BJ (cell line): ENCODE data around the gene RABAC1. TPM values are rescaled to one million over a fixed set of nuclear protein-coding genes. Genes with fewer than 3 reads are reported as not detected.

Experiments used
- CTCF ChIA-PET: fragments of 350-600 bp; formaldehyde crosslinking; extraction: SDS; loops from one replicate; lab custom pipeline; 2021; ENCODE audit warnings: antibody characterized with exemption, inconsistent platforms; lab: Yijun Ruan, JAX
- POLR2A ChIA-PET: fragments of 300-600 bp; sonication (Branson Sonifier 250); formaldehyde crosslinking; extraction: SDS; loops from one replicate; lab custom pipeline; 2021; ENCODE audit warnings: antibody characterized with exemption; lab: Charles Lee
- DNase-seq: peaks from one replicate; pipeline ENCODE4 v3.0.0-alpha.2; 2011; ENCODE audit warnings: low read depth
- H3K27me3 ChIP-seq: 2 replicates; pipeline ENCODE4 v1.6.0; 2011; ENCODE audit warnings: low read length; ENCODE audit not compliant: control insufficient read depth, insufficient read depth
- H3K36me3 ChIP-seq: 2 replicates; pipeline ENCODE4 v1.5.1; 2011; ENCODE audit warnings: low read length; ENCODE audit not compliant: control insufficient read depth, insufficient read depth
- H3K4me3 ChIP-seq: 2 replicates; pipeline ENCODE4 v1.5.1; 2011; ENCODE audit warnings: low read depth, mild to moderate bottlenecking, control low read depth, low read length
- polyA plus RNA-seq: library from polyadenylated mRNA; depleted of rRNA; stranded (reverse); fragments of >200 nt; gene quantifications from 2 replicates; pipeline ENCODE4 v1.2.3, GENCODE V29; 2011
- TF ChIP-seq, protein P1 (sequence below): IDR thresholded peaks from 2 replicates; pipeline ENCODE4 v1.5.1; 2011; ENCODE audit warnings: low read depth, mild to moderate bottlenecking, control low read depth, inconsistent platforms, low read length, moderate library complexity; ENCODE audit not compliant: insufficient read depth

RABAC1 gene
- polyA plus RNA-seq, 1 experiment = 361 TPM

DNA sequence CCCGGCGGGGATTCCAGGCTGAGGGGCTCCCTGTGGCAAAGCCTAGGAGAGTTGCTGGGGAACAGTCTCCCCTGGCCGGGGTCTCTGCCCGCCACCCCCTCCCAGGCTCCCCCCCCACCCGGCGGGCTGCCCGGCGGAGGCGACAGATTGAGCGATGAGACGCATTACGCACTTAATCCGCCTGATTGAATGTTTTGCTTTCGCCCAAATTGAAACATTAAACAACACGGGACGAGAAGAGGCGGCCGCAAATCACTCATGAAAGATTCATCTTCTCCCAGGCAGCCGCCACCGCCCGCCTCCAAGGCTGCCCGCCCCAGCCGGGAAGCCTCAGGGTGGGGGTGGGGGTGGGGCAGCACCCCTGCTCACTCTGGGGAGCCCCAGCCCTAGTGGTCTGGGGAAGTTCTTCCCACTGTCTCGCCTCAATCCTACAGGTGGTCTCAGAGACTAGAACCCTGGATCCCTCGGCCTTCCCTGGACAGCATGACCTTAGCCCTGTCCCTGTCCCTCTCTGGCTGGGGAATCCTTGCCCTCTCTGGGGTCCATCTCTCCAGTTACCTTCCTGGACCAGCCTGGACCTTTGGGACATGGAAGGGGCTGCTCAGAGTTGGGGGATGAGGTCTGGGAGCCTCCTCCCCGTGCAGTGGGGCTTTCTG lies 23.2 kb downstream of the RABAC1 start:
- POLR2A ChIA-PET = no interaction called here
- TF ChIP-seq, protein P1, sequence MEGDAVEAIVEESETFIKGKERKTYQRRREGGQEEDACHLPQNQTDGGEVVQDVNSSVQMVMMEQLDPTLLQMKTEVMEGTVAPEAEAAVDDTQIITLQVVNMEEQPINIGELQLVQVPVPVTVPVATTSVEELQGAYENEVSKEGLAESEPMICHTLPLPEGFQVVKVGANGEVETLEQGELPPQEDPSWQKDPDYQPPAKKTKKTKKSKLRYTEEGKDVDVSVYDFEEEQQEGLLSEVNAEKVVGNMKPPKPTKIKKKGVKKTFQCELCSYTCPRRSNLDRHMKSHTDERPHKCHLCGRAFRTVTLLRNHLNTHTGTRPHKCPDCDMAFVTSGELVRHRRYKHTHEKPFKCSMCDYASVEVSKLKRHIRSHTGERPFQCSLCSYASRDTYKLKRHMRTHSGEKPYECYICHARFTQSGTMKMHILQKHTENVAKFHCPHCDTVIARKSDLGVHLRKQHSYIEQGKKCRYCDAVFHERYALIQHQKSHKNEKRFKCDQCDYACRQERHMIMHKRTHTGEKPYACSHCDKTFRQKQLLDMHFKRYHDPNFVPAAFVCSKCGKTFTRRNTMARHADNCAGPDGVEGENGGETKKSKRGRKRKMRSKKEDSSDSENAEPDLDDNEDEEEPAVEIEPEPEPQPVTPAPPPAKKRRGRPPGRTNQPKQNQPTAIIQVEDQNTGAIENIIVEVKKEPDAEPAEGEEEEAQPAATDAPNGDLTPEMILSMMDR = no peak
- no peak overlapping the region for H3K4me3 ChIP-seq
- CTCF ChIA-PET = interaction anchor here (1.2 to 2.2 kb wide), 2 partner anchors 9 to 62 kb away, joined by 4 to 11 read pairs; no protein-coding TSS in a partner anchor
- peaks cover 26% of the 10 kb centered on the region for H3K27me3 ChIP-seq
- no peaks in the 10 kb centered on the region for H3K36me3 ChIP-seq
- DNase-seq = no peak

DNA sequence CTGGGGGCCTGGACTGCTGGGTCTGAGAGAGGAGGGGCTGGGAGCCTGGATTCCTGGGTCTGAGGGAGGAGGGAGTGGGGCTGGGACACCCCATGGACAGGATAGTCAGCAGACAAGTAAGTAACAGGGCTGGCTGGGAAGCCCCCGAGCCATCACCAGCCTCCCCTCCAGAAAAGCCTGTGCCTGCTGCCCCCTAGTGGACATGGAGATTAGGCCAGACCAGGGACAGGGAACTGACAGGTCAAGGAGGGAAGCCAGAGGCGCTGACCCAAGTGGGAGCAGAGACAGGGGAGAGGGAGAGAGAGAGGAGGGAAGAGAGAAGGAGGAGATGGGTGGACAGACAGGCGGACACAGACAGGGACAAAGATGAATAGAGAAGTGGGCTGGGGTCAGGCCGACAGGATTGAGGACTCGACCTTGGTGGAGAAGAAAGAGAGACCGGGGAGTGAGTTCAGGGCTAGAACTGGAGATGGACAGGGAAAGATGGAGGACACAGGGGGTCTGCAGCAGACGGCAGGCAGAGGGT lies 24.2 kb downstream of the RABAC1 start:
- POLR2A ChIA-PET = no interaction called here

DNA sequence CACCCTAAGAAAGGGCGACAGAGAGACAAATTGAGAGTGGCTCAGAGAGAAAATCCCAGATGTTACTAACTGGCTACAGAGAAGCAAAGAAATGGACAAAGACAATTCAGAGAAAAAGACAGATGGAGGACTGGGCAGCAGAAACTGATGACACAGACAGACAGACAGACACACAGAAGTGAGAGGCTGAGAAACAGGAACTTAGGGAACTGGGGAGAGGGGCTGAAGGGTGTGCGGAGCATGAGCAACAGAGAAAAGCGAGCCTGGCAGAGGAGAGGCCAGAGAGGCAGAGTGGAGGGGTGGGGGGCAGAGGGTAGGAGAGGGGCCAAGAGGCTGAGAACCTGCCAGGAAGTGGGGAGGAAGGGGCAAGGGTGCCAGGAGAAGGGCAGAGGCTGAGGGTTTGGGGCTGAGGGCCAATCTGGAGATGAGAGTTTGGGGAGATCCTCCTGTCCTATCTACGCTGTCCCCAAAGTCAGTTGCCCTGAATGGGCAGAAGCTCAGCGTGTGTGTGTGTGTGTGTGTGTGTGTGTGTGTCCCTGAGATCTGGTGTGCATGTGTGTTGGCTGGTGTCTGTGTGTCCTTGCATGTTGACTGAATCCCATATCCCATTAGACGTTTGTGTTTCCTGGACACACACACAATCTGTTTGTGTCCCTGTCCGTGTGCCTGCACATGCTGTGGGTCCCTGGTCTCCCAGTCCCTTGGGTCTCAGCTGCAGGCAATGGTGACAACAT lies 25.3 kb downstream of the RABAC1 start:
- CTCF ChIA-PET = interaction anchor here (0.7 to 1.3 kb wide), 11 partner anchors 9 to 435 kb away, joined by 3 to 6 read pairs (median 3); partner anchors contain the start of gene RPS19

More for the DNA sequence above, 24.2 kb downstream of the RABAC1 start:
- DNase-seq = no peak
- TF ChIP-seq, protein P1 = peak; percentile 92
- H3K4me3 ChIP-seq = no peak overlapping the region
- peaks cover 36% of the 10 kb centered on the region for H3K27me3 ChIP-seq
- no peaks in the 10 kb centered on the region for H3K36me3 ChIP-seq
- CTCF ChIA-PET = interaction anchor here (0.7 to 1.3 kb wide), 7 partner anchors 23 to 436 kb away, joined by 3 to 6 read pairs (median 4); partner anchors contain the start of gene RPS19

DNA sequence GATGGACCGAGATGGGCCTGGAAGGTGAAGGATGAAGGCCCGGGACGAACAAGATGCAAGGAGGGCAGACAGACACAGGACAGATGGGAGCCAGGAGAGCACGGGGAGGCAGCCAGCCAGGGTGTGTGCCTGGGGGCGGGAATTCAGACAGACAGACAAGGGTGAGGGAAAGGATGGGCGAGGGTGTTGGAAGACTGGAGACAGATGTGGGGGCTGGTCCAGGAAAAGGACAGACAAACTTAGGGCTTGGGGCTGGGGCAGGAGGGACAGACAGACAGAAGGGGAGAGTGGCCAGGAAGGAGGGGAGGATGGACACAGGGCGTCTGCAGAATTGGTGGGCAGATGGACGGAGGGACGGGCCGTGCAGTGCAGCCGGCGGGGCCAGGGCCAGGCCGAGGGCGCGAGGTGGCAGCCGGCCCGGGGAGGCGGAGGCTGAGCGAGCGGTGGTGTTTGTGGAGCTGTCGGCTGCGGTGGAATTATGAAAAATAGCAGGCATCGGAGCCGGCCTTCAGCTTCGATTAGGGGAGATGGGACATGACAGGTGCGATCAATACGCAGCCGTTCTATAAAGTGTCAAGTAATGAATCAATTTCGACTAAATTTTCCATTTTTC lies 26.3 kb downstream of the RABAC1 start:
- TF ChIP-seq, protein P1 = no peak
- POLR2A ChIA-PET = interaction anchor here (0.6 kb wide), 1 partner anchor 1698 kb away, joined by 5 read pairs; no protein-coding TSS in a partner anchor
- Histone ChIP-seq H3K4me3 (no peak overlapping the region), H3K27me3 (peaks cover 48% of the 10 kb centered on the region), H3K36me3 (no peaks in the 10 kb centered on the region)
- CTCF ChIA-PET = interaction anchor here (0.7 to 2.0 kb wide), 3 partner anchors 41 to 291 kb away, joined by 3 to 6 read pairs (median 4); no protein-coding TSS in a partner anchor
- no peak for DNase-seq

More for the DNA sequence above, 25.3 kb downstream of the RABAC1 start:
- TF ChIP-seq, protein P1 = no peak
- Histone ChIP-seq H3K27me3 (peaks cover 46% of the 10 kb centered on the region), H3K4me3 (no peak overlapping the region), H3K36me3 (no peaks in the 10 kb centered on the region)
- DNase-seq = no peak
- POLR2A ChIA-PET = interaction anchor here (0.6 kb wide), 1 partner anchor 309 kb away, joined by 3 read pairs; the partner anchor contains the start of gene GSK3A
